ENCODE measurements around the gene ORAI3.

ORAI3 gene

DNA sequence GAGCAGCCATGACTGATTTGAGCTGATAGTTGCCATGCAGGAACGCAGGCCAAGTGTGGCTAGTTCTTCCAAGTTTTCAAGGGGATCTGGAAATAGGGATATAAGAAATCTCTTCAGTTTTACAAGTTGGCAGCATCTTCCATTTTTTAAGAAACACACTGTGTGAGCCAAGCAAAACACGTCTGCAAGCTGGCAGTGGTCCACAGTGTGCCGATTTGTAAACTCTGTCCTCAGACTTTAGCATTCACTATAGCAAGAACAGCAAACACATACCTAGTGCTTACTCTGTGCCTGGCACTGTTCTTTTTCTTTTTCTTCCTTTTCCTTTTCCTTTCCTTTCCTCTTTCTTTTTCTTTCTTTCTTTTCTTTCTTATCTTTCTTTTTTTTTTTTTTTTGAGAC is 2.9 kb downstream of the ORAI3 start:
- H3K4me3 ChIP-seq (ENCODE audit: control insufficient read depth, low read depth, low read length) = no peak overlapping the region
- TF ChIP-seq, protein P1, sequence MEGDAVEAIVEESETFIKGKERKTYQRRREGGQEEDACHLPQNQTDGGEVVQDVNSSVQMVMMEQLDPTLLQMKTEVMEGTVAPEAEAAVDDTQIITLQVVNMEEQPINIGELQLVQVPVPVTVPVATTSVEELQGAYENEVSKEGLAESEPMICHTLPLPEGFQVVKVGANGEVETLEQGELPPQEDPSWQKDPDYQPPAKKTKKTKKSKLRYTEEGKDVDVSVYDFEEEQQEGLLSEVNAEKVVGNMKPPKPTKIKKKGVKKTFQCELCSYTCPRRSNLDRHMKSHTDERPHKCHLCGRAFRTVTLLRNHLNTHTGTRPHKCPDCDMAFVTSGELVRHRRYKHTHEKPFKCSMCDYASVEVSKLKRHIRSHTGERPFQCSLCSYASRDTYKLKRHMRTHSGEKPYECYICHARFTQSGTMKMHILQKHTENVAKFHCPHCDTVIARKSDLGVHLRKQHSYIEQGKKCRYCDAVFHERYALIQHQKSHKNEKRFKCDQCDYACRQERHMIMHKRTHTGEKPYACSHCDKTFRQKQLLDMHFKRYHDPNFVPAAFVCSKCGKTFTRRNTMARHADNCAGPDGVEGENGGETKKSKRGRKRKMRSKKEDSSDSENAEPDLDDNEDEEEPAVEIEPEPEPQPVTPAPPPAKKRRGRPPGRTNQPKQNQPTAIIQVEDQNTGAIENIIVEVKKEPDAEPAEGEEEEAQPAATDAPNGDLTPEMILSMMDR (IDR thresholded peaks at IDR 0.05; ENCODE audit: control insufficient read depth, insufficient read depth, low read depth, low read length, missing control alignments) = no peak
- DNase-seq (ENCODE audit: low read depth) = peak; percentile 42

- no peak for DNase-seq (ENCODE audit: low read depth)
- H3K4me3 ChIP-seq (ENCODE audit: control insufficient read depth, low read depth, low read length) = no peak overlapping the region
- TF ChIP-seq, protein P1 (IDR thresholded peaks at IDR 0.05; ENCODE audit: control insufficient read depth, insufficient read depth, low read depth, low read length, missing control alignments) = no peak
Observed at GRCh38 chr16:30953111-30953510, 4.2 kb downstream of the ORAI3 start.

DNA sequence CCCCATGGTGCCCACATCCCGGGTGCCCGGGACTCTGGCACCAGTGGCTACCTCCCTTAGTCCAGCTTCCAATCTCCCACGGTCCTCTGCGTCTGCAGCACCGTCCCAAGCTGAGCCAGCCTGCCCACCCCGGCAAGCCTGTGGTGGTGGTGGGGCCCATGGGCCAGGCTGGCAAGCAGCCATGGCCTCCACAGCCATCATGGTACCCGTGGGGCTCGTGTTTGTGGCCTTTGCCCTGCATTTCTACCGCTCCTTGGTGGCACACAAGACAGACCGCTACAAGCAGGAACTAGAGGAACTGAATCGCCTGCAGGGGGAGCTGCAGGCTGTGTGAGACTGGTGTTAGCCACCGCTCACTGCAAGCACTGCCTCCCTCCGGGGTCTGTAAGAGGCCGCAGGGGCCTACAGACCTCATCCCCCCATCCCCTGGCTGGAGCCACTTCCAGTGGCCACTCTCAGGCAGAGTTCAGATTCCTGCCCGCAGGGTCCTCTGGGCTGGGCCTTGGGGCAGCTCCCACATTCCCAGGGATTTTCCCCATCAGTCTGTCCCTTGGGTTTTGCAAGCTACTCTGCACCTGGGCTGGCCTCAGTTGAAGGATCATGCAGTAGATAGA is 4.8 kb downstream of the ORAI3 start:
- no peak for DNase-seq (ENCODE audit: low read depth)
- TF ChIP-seq, protein P1 (IDR thresholded peaks at IDR 0.05; ENCODE audit: control insufficient read depth, insufficient read depth, low read depth, low read length, missing control alignments) = peak; percentile 81
- no peak overlapping the region for H3K4me3 ChIP-seq (ENCODE audit: control insufficient read depth, low read depth, low read length)

DNA sequence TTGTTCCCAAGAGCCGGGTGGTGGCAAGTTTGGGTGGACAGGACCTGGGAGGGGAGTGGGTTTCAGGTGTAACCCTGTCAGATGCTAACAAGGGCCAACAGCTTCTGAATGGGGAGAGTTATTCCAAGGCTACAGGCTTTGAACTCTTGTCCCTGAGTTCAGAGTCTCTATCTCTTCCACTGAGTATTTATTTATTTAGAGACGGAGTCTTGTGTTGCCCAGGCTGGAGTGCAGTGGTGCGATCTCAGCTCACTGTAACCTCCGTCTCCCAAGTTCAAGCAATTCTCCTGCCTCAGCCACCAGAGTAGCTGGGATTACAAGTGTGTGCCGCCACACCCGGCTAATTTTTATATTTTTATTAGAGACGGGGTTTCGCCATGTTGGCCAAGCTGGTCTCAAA is 6.1 kb downstream of the ORAI3 start:
- TF ChIP-seq, protein P1 (IDR thresholded peaks at IDR 0.05; ENCODE audit: control insufficient read depth, insufficient read depth, low read depth, low read length, missing control alignments) = no peak
- DNase-seq (ENCODE audit: low read depth) = no peak
- no peak overlapping the region for H3K4me3 ChIP-seq (ENCODE audit: control insufficient read depth, low read depth, low read length)

DNA sequence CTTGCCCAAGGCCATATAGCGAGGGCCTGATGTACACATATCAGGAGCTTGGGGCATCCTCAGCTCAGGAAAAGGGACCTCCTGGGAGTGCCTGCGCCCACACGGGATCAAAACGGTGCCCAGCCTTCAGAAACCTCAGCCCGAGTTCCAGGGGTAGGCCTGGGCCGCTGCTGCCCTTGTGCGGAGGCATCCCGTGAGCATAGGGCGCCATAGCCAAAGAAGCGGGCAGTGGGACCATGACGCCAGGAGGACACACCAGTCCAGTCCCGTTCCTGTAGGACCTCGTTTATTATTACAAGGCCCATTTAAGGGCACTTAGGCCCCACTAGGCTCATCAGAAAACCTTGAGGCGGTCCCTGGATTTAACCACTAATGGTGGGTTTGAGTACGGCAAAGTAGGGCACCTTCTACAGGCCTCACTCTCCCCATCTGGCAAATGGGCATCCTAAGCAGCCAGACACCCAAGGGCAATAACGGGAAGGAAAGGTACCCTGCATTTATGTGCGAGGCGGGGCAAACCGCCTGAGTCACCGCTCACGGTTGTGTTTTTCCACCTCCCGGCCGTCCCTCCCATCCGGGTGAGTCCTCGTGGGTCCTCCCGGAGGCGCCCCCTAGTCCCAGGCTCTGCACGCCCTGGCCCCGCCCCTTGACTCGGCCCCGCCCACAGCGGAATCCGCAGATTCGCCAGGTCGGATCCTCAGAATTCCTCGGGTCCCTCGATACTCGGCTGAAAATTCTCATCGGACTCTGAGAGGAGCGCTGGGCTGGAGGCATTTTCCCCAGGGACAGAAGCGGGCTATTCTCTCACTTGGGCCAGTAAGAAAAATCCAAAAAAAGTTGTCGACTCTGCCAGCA is 8.0 kb downstream of the ORAI3 start:
- TF ChIP-seq, protein P1 (IDR thresholded peaks at IDR 0.05; ENCODE audit: control insufficient read depth, insufficient read depth, low read depth, low read length, missing control alignments) = peak; percentile 37
- H3K4me3 ChIP-seq (ENCODE audit: control insufficient read depth, low read depth, low read length) = peak overlapping the region; percentile 94
- DNase-seq (ENCODE audit: low read depth) = no peak

DNA sequence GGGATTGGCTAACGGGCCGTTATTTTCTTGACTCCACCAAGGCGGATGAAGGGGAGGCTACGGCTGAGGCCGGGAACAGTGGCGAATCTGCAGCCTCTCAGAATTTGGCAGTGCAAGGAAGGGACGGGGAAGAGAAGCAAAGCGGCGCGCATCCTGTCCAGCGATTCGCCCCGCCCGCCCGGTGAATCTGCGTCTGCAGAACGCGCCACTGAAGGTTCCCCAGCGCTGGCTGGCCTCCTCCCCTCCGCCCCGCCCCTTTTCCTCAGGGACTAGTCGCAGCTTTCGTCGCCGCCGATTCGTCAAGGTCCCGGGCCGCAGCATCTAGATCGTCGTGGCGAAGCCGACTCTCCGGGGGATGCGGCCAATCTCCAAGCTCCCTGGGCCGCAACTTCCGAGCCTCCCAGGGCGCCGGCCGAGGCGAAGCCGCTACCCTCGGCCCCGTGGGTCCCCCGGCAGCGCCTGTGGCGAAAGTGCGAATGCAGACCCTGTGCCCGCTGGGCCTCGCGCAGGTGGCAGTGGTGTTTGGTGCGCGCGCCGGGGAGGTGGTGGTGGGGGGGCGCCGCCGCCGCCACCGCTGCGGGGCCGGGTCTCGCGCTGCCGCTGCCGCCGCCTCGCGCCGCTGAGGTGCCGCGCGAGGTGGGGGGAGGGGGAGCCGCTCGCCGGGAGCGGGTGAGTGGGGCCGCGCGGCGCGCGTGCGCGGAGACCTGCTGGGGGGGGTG is 8.7 kb downstream of the ORAI3 start, which contains the start of gene SETD1A:
Gene SETD1A, plus strand, starts transcription at position 299 of the 719 bp plus-strand sequence. CDS start 978 bp downstream, outside the sequence.
- H3K4me3 ChIP-seq (ENCODE audit: control insufficient read depth, low read depth, low read length) = peak within 1 kb of the TSS; percentile 94
- peak; percentile 85 for DNase-seq (ENCODE audit: low read depth)
- TF ChIP-seq, protein P1 (IDR thresholded peaks at IDR 0.05; ENCODE audit: control insufficient read depth, insufficient read depth, low read depth, low read length, missing control alignments) = no peak

All from AG09309 (cell line).